ENCODE measurements around the gene IL10RB.

The IL10RB gene

DNA sequence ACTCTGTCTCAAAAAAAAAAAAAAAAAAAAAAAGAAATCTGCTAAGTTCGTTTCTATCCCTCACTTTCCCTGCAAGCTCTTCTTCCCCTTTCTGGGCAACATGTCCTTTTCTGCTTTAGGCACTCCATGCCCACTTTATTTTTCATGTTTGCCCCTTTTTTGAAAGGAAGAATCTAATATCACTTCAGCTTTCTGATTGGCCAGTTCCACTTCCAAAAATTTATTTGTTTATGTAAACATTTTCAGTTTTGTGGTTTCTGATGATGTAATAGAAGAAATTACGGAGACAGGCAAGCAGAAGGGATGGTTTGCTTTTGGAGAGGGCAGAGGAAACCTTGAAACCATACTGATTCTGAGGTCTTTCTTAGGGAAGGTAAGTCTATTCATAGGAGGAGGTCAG lies 73.8 kb downstream of the IL10RB start:
- DNase-seq: no peak

- no peak for DNase-seq
Measured at GRCh38 chr21:33345751-33346238, 79.6 kb downstream of the IL10RB start.

Measured in activated CD4-positive, alpha-beta T cell treated with anti-CD3 and anti-CD28 coated beads for 1 hour (primary cell).